Tibial nerve (tissue), 4 donors: ENCODE data around the gene C2orf76. TPM values are rescaled to one million over a fixed set of nuclear protein-coding genes. Genes with fewer than 3 reads are reported as not detected.

Experiments
- DNase-seq, 2 donors: peaks; one replicate each; pipeline ENCODE4 v3.0.0-alpha.2; 2019; ENCODE audit warnings: low spot score in 2 of 2
- H3K27ac ChIP-seq, 4 donors: fragments of 200-600 bp; sonication (generic) in 3 of 4; one replicate each; pipeline ENCODE4 v1.5.1; 2017 to 2019; ENCODE audit warnings: mild to moderate bottlenecking in 1 of 4
- H3K27me3 ChIP-seq, 2 donors: fragments of 200-600 bp; sonication (generic) in 1 of 2; one replicate each; pipeline versions ENCODE4 v1.5.1 to v1.6.0; 2017 to 2019
- H3K36me3 ChIP-seq, 3 donors: fragments of 200-600 bp; sonication (generic); one replicate each; pipeline ENCODE4 v1.5.1; 2018 to 2019
- H3K4me1 ChIP-seq, 4 donors: fragments of 200-600 bp; sonication (generic) in 3 of 4; one replicate each; pipeline ENCODE4 v1.5.1; 2017 to 2019
- H3K4me3 ChIP-seq, 4 donors: fragments of 200-600 bp; sonication (generic) in 3 of 4; one replicate each; pipeline ENCODE4 v1.5.1; 2017 to 2019; ENCODE audit warnings: mild to moderate bottlenecking in 1 of 4, moderate library complexity in 1 of 4
- H3K9me3 ChIP-seq, 4 donors: fragments of 200-600 bp; sonication (generic) in 3 of 4; one replicate each; pipeline ENCODE4 v1.5.1; 2017 to 2019
- CTCF ChIP-seq, 5 experiments: fragments of 200-600 bp in 3 of 5; fragments of 450-650 bp in 2 of 5; sonication (generic) in 3 of 5; IDR thresholded peaks; one replicate each; pipeline ENCODE4 v1.5.1; 2016 to 2019; ENCODE audit warnings: antibody characterized with exemption in 5 of 5, mild to moderate bottlenecking in 3 of 5, moderate library complexity in 2 of 5
- EP300 ChIP-seq, 2 donors: sonication (generic); formaldehyde crosslinking; IDR thresholded peaks; one replicate each; pipeline ENCODE4 v1.6.1; 2017; ENCODE audit warnings: antibody characterized with exemption in 2 of 2, mild to moderate bottlenecking in 1 of 2
- POLR2A ChIP-seq, 2 donors: fragments of 450-650 bp; IDR thresholded peaks; one replicate each; pipeline ENCODE4 v1.6.1; 2017; ENCODE audit warnings: antibody characterized with exemption in 2 of 2, mild to moderate bottlenecking in 2 of 2, moderate library complexity in 2 of 2
- WGBS, 2 donors: methylation state at CpG; one replicate each; pipeline ENCODE4 v1.1.5; 2018; 5-methylcytosine and 5-hydroxymethylcytosine counted together
- total RNA-seq, 4 donors: library from RNA; depleted of rRNA; stranded (reverse); fragments of >200 nt; gene quantifications; one replicate each; pipeline ENCODE4 v1.1.0, GENCODE V29; 2016

C2orf76 gene
- total RNA-seq, 4 donors from 2014 or later = 1.4 to 14.2 (median 9.4) TPM

- WGBS, 2 donors = 89 to 94% methylated on average over 4 of the region's 4 CpGs
- TF ChIP-seq CTCF (IDR thresholded peaks at IDR 0.05) (no peak), POLR2A (IDR thresholded peaks at IDR 0.05) (no peak), EP300 (IDR thresholded peaks at IDR 0.05) (no peak)
- Histone ChIP-seq H3K4me1 (no peaks in the 10 kb centered on the region), H3K36me3 (peaks cover 0 to 8% (median 0%) of the 10 kb centered on the region in 3 donors), H3K9me3 (no peaks in the 10 kb centered on the region), H3K4me3 (no peak overlapping the region), H3K27ac (no peak overlapping the region), H3K27me3 (no peaks in the 10 kb centered on the region)
- no peak for DNase-seq
These were observed 57.8 kb downstream of the C2orf76 start for GRCh38 chr2:119308793-119309330.

- no peak for DNase-seq
- no peak overlapping the region for H3K4me3 ChIP-seq
- 79 to 81% methylated on average over 7 of the region's 7 CpGs for WGBS, 2 donors
- H3K36me3 ChIP-seq = peaks cover 0 to 8% (median 0%) of the 10 kb centered on the region in 3 donors
- no peaks in the 10 kb centered on the region for H3K27me3 ChIP-seq
- no peaks in the 10 kb centered on the region for H3K4me1 ChIP-seq
- no peaks in the 10 kb centered on the region for H3K9me3 ChIP-seq
- H3K27ac ChIP-seq = no peak overlapping the region
- no peak for TF ChIP-seq POLR2A (IDR thresholded peaks at IDR 0.05)
- no peak for TF ChIP-seq EP300 (IDR thresholded peaks at IDR 0.05)
- no peak for TF ChIP-seq CTCF (IDR thresholded peaks at IDR 0.05)
These were observed 59.1 kb downstream of the C2orf76 start for GRCh38 chr2:119307419-119308140.

GRCh38 chr2:119306196-119306590 lies 60.4 kb downstream of the C2orf76 start:
- Histone ChIP-seq H3K9me3 (no peaks in the 10 kb centered on the region), H3K27ac (no peak overlapping the region), H3K4me3 (no peak overlapping the region), H3K36me3 (peaks cover 0 to 6% (median 0%) of the 10 kb centered on the region in 3 donors), H3K27me3 (no peaks in the 10 kb centered on the region), H3K4me1 (no peaks in the 10 kb centered on the region)
- WGBS, 2 donors = 78 to 88% methylated on average over 10 of the region's 10 CpGs
- no peak for DNase-seq
- TF ChIP-seq CTCF (IDR thresholded peaks at IDR 0.05) (no peak), EP300 (IDR thresholded peaks at IDR 0.05) (no peak), POLR2A (IDR thresholded peaks at IDR 0.05) (no peak)

- Histone ChIP-seq H3K9me3 (no peaks in the 10 kb centered on the region), H3K27me3 (no peaks in the 10 kb centered on the region), H3K36me3 (peaks cover 0 to under 1% (median 0%) of the 10 kb centered on the region in 3 donors), H3K4me3 (no peak overlapping the region), H3K4me1 (no peaks in the 10 kb centered on the region), H3K27ac (no peak overlapping the region)
- WGBS, 2 donors = 79% methylated on average over 12 of the region's 12 CpGs
- no peak for DNase-seq
- TF ChIP-seq EP300 (IDR thresholded peaks at IDR 0.05) (no peak), POLR2A (IDR thresholded peaks at IDR 0.05) (no peak), CTCF (IDR thresholded peaks at IDR 0.05) (no peak)
These were observed 61.0 kb downstream of the C2orf76 start for GRCh38 chr2:119305497-119306195.

- H3K4me1 ChIP-seq = no peaks in the 10 kb centered on the region
- DNase-seq = no peak
- no peak overlapping the region for H3K27ac ChIP-seq
- H3K36me3 ChIP-seq = no peaks in the 10 kb centered on the region
- H3K9me3 ChIP-seq = no peaks in the 10 kb centered on the region
- no peak overlapping the region for H3K4me3 ChIP-seq
- no peaks in the 10 kb centered on the region for H3K27me3 ChIP-seq
- no peak for TF ChIP-seq EP300 (IDR thresholded peaks at IDR 0.05)
- TF ChIP-seq CTCF (IDR thresholded peaks at IDR 0.05) = no peak
- TF ChIP-seq POLR2A (IDR thresholded peaks at IDR 0.05) = no peak
- WGBS, 2 donors = 92 to 96% methylated on average over 2 of the region's 2 CpGs
These were observed 61.8 kb downstream of the C2orf76 start for GRCh38 chr2:119304847-119305246.
